Upper lobe of left lung (tissue), 4 donors: Measurements from ENCODE around the gene TEX19.

Experiments
- CTCF ChIP-seq, 6 experiments: fragments of 450-650 bp in 4 of 6; fragments of 200-600 bp in 2 of 6; sonication (generic) in 2 of 6; IDR thresholded peaks; one replicate each; pipeline ENCODE4 v1.5.1; 2016 to 2019; ENCODE audit warnings: antibody characterized with exemption in 6 of 6
- EP300 ChIP-seq, 4 donors: sonication (generic); formaldehyde crosslinking; IDR thresholded peaks; one replicate each; pipeline ENCODE4 v1.5.1; 2017; ENCODE audit warnings: antibody characterized with exemption in 4 of 4, control low read depth in 2 of 4
- POLR2A ChIP-seq, 4 donors: fragments of 450-650 bp; IDR thresholded peaks; one replicate each; pipeline ENCODE4 v1.5.1; 2016 to 2017; ENCODE audit warnings: antibody characterized with exemption in 4 of 4, mild to moderate bottlenecking in 2 of 4
- POLR2AphosphoS5 ChIP-seq, 2 donors: sonication (generic); formaldehyde crosslinking; IDR thresholded peaks; one replicate each; pipeline ENCODE4 v1.5.1; 2017; ENCODE audit warnings: antibody characterized with exemption in 2 of 2

GRCh38 chr17:82343560-82343959 lies 15.5 kb upstream of the TEX19 start:
- TF ChIP-seq CTCF (IDR thresholded peaks at IDR 0.05), result no peak
- TF ChIP-seq EP300 (IDR thresholded peaks at IDR 0.05), result no peak
- no peak for TF ChIP-seq POLR2A (IDR thresholded peaks at IDR 0.05)
- TF ChIP-seq POLR2AphosphoS5 (IDR thresholded peaks at IDR 0.05), result no peak
